Measurements from ENCODE around the gene FERMT3.

FERMT3 gene

DNA sequence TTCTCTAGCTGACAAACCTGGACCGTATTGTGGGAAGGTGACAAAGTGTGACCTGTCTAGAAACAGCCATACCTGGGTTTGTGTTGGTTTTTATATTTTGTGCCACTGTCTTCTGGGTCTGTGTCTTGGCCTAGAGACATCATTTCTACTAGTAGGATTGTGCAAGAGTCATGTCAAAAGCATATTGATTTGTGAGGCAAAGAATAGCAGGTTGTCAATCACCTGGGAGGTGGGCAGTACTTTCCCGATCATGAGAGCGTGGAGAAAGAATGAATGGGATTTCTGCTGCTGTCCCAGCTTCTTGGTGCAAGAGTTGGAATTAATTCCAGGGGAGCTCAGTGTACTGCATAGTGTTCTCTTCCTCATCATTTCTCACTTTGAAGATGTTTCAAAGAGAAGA lies 5.0 kb upstream of the FERMT3 start:
- TF ChIP-seq TOX (CRISPR knock-in tag; IDR thresholded peaks at IDR 0.05; ENCODE audit: borderline replicate concordance): no peak
- TF ChIP-seq, protein P1, sequence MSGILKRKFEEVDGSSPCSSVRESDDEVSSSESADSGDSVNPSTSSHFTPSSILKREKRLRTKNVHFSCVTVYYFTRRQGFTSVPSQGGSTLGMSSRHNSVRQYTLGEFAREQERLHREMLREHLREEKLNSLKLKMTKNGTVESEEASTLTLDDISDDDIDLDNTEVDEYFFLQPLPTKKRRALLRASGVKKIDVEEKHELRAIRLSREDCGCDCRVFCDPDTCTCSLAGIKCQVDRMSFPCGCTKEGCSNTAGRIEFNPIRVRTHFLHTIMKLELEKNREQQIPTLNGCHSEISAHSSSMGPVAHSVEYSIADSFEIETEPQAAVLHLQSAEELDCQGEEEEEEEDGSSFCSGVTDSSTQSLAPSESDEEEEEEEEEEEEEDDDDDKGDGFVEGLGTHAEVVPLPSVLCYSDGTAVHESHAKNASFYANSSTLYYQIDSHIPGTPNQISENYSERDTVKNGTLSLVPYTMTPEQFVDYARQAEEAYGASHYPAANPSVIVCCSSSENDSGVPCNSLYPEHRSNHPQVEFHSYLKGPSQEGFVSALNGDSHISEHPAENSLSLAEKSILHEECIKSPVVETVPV (CRISPR knock-in tag; IDR thresholded peaks at IDR 0.05): no peak
- no peak for TF ChIP-seq PPARA (CRISPR knock-in tag; IDR thresholded peaks at IDR 0.05; ENCODE audit: borderline replicate concordance)
- TF ChIP-seq, protein P2, sequence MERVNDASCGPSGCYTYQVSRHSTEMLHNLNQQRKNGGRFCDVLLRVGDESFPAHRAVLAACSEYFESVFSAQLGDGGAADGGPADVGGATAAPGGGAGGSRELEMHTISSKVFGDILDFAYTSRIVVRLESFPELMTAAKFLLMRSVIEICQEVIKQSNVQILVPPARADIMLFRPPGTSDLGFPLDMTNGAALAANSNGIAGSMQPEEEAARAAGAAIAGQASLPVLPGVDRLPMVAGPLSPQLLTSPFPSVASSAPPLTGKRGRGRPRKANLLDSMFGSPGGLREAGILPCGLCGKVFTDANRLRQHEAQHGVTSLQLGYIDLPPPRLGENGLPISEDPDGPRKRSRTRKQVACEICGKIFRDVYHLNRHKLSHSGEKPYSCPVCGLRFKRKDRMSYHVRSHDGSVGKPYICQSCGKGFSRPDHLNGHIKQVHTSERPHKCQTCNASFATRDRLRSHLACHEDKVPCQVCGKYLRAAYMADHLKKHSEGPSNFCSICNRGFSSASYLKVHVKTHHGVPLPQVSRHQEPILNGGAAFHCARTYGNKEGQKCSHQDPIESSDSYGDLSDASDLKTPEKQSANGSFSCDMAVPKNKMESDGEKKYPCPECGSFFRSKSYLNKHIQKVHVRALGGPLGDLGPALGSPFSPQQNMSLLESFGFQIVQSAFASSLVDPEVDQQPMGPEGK (CRISPR knock-in tag; IDR thresholded peaks at IDR 0.05; ENCODE audit: borderline replicate concordance): no peak
- TF ChIP-seq ZC3H10 (CRISPR knock-in tag; IDR thresholded peaks at IDR 0.05): no peak
- ATAC-seq: no peak

DNA sequence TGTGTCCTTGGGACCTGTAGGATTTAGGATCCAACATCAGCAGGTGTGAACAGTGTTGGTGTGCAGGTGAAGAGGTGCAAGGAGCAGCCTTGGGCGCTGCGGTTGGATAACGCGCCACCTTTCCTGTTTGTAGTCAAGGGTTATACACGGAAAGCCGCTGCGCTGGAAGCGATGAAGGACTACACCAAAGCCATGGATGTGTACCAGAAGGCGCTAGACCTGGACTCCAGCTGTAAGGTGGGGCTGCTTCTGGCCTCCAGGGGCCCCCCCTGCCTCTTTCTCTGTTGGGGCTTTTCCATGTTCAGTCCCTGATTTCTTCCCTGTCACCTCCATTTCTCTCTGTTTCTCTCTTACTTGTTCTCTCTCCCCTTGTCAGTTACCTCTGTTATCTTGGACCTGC lies 3.5 kb upstream of the FERMT3 start:
- no peak for ATAC-seq
- TF ChIP-seq, protein P3, sequence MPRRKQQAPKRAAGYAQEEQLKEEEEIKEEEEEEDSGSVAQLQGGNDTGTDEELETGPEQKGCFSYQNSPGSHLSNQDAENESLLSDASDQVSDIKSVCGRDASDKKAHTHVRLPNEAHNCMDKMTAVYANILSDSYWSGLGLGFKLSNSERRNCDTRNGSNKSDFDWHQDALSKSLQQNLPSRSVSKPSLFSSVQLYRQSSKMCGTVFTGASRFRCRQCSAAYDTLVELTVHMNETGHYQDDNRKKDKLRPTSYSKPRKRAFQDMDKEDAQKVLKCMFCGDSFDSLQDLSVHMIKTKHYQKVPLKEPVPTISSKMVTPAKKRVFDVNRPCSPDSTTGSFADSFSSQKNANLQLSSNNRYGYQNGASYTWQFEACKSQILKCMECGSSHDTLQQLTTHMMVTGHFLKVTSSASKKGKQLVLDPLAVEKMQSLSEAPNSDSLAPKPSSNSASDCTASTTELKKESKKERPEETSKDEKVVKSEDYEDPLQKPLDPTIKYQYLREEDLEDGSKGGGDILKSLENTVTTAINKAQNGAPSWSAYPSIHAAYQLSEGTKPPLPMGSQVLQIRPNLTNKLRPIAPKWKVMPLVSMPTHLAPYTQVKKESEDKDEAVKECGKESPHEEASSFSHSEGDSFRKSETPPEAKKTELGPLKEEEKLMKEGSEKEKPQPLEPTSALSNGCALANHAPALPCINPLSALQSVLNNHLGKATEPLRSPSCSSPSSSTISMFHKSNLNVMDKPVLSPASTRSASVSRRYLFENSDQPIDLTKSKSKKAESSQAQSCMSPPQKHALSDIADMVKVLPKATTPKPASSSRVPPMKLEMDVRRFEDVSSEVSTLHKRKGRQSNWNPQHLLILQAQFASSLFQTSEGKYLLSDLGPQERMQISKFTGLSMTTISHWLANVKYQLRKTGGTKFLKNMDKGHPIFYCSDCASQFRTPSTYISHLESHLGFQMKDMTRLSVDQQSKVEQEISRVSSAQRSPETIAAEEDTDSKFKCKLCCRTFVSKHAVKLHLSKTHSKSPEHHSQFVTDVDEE (CRISPR knock-in tag; IDR thresholded peaks at IDR 0.05): no peak
- TF ChIP-seq ZFP3 (CRISPR knock-in tag; IDR thresholded peaks at IDR 0.05) (no peak), RARB (CRISPR knock-in tag; IDR thresholded peaks at IDR 0.05) (no peak), CSDC2 (CRISPR knock-in tag; IDR thresholded peaks at IDR 0.05) (no peak), ZC3H10 (CRISPR knock-in tag; IDR thresholded peaks at IDR 0.05) (no peak), ZNF70 (CRISPR knock-in tag; IDR thresholded peaks at IDR 0.05) (no peak), BACH2 (CRISPR knock-in tag; IDR thresholded peaks at IDR 0.05; ENCODE audit: borderline replicate concordance) (no peak)
- TF ChIP-seq, protein P4, sequence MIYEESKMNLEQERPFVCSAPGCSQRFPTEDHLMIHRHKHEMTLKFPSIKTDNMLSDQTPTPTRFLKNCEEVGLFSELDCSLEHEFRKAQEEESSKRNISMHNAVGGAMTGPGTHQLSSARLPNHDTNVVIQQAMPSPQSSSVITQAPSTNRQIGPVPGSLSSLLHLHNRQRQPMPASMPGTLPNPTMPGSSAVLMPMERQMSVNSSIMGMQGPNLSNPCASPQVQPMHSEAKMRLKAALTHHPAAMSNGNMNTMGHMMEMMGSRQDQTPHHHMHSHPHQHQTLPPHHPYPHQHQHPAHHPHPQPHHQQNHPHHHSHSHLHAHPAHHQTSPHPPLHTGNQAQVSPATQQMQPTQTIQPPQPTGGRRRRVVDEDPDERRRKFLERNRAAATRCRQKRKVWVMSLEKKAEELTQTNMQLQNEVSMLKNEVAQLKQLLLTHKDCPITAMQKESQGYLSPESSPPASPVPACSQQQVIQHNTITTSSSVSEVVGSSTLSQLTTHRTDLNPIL (CRISPR knock-in tag; IDR thresholded peaks at IDR 0.05; ENCODE audit: low read depth): no peak

DNA sequence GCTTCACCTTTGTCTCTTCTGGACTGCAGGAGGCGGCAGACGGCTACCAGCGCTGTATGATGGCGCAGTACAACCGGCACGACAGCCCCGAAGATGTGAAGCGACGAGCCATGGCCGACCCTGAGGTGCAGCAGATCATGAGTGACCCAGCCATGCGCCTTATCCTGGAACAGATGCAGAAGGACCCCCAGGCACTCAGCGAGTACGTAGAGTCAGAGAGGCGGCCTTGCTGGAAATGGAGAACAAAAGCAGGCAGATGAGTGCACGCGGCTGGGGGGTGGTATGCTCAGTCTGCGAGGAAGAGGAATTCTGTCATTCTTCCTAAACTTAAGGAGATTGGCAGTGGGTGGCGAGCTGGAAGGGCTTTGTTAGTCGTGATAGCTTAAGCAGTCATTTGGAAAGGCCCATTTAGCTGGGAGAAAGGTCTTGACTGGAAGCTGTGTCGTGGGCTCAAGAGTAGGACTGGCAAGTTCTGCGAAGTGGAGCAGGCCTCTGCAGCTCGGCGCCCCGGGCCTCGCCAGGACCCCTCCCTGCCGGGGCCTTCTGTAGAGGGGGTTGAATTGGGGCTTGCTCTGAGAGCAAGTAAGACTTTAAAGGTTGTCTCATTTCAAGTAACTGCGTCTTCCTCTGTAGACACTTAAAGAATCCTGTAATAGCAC lies 3.0 kb upstream of the FERMT3 start:
- TF ChIP-seq ZNF565 (CRISPR knock-in tag; conservative IDR thresholded peaks at IDR 0.05; ENCODE audit: low read depth): no peak
- no peak for TF ChIP-seq ISL1 (CRISPR knock-in tag; IDR thresholded peaks at IDR 0.05)
- no peak for TF ChIP-seq TOX (CRISPR knock-in tag; IDR thresholded peaks at IDR 0.05; ENCODE audit: borderline replicate concordance)
- TF ChIP-seq TCF4 (CRISPR knock-in tag; IDR thresholded peaks at IDR 0.05; ENCODE audit: borderline replicate concordance): no peak
- TF ChIP-seq ZFP3 (CRISPR knock-in tag; IDR thresholded peaks at IDR 0.05): no peak
- TF ChIP-seq PPARA (CRISPR knock-in tag; IDR thresholded peaks at IDR 0.05; ENCODE audit: borderline replicate concordance): no peak
- TF ChIP-seq, protein P2 (CRISPR knock-in tag; IDR thresholded peaks at IDR 0.05; ENCODE audit: borderline replicate concordance): no peak
- no peak for TF ChIP-seq ZNF8 (CRISPR knock-in tag; IDR thresholded peaks at IDR 0.05)
- TF ChIP-seq GLIS3 (CRISPR knock-in tag; IDR thresholded peaks at IDR 0.05): no peak
- TF ChIP-seq BACH2 (CRISPR knock-in tag; IDR thresholded peaks at IDR 0.05; ENCODE audit: borderline replicate concordance): no peak
- ATAC-seq: no peak

DNA sequence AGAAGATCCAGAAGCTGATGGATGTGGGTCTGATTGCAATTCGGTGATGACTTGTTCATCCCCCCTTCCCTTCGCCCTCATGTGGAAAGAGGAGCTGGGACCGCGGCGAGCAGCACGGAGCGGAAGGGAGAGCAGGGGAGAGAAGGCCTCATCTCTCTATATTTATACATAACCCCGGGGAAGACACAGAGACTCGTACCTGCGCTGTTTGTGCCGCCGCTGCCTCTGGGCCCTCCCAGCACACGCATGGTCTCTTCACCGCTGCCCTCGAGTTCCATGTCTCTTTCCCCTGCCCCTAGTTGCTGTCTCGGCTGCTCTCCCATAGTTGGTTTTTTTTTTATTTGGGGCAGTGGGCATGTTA lies 2.5 kb upstream of the FERMT3 start:
- TF ChIP-seq, protein P1 (CRISPR knock-in tag; IDR thresholded peaks at IDR 0.05): no peak
- TF ChIP-seq ESRRG (CRISPR knock-in tag; IDR thresholded peaks at IDR 0.05) (no peak), ZC3H10 (CRISPR knock-in tag; IDR thresholded peaks at IDR 0.05) (no peak), SNAI2 (CRISPR knock-in tag; IDR thresholded peaks at IDR 0.05) (no peak), ZNF8 (CRISPR knock-in tag; IDR thresholded peaks at IDR 0.05) (no peak), ZNF565 (CRISPR knock-in tag; conservative IDR thresholded peaks at IDR 0.05; ENCODE audit: low read depth) (no peak), GLIS3 (CRISPR knock-in tag; IDR thresholded peaks at IDR 0.05) (no peak), ZFP3 (CRISPR knock-in tag; IDR thresholded peaks at IDR 0.05) (no peak), OSR1 (CRISPR knock-in tag; IDR thresholded peaks at IDR 0.05) (no peak)
- TF ChIP-seq, protein P3 (CRISPR knock-in tag; IDR thresholded peaks at IDR 0.05): no peak
- ATAC-seq: no peak
